Bone marrow (tissue), 2 donors: ENCODE data around the gene TPGS2.
"Not testable (repeated sequence)": the region's sequence is repeated elsewhere in the genome, so short reads cannot be mapped to it uniquely, and the experiment has no call there.

Experiments used
- DNase-seq, 2 donors: peaks; one replicate each; lab custom pipeline; 2025; lab: John Stamatoyannopoulos, UW

The TPGS2 gene

GRCh38 chr18:36821681-36822080, 7.1 kb downstream of the TPGS2 start:
- DNase-seq = no peak

- DNase-seq = no peak
Measured at GRCh38 chr18:36819621-36820020, 9.2 kb downstream of the TPGS2 start.

- DNase-seq = no peak
Measured at GRCh38 chr18:36818652-36819051, 10.2 kb downstream of the TPGS2 start.

- DNase-seq = no peak
Measured at GRCh38 chr18:36817039-36817438, 11.8 kb downstream of the TPGS2 start.

- DNase-seq = not testable (repeated sequence)
Measured at GRCh38 chr18:36816096-36816495, 12.7 kb downstream of the TPGS2 start.

- no peak for DNase-seq
Measured at GRCh38 chr18:36814994-36815393, 13.8 kb downstream of the TPGS2 start.

- no peak for DNase-seq
Measured at GRCh38 chr18:36813824-36814223, 15.0 kb downstream of the TPGS2 start.

- DNase-seq = no peak
Measured at GRCh38 chr18:36813101-36813775, 15.6 kb downstream of the TPGS2 start.

- DNase-seq = no peak
Measured at GRCh38 chr18:36812678-36813077, 16.1 kb downstream of the TPGS2 start.

GRCh38 chr18:36811955-36812354, 16.8 kb downstream of the TPGS2 start:
- no peak for DNase-seq

GRCh38 chr18:36811430-36811829, 17.4 kb downstream of the TPGS2 start:
- no peak for DNase-seq

- peak in 1 of 2 donors; percentile 61 for DNase-seq
Measured at GRCh38 chr18:36809590-36810381, 19.0 kb downstream of the TPGS2 start.

- no peak for DNase-seq
Measured at GRCh38 chr18:36808681-36809080, 20.1 kb downstream of the TPGS2 start.

- no peak for DNase-seq
Measured at GRCh38 chr18:36805105-36805504, 23.7 kb downstream of the TPGS2 start.

- no peak for DNase-seq
Measured at GRCh38 chr18:36798738-36799473, 29.9 kb downstream of the TPGS2 start.

GRCh38 chr18:36792634-36793283, 36.0 kb downstream of the TPGS2 start:
- DNase-seq = no peak

GRCh38 chr18:36786686-36787085, 42.1 kb downstream of the TPGS2 start:
- no peak for DNase-seq

GRCh38 chr18:36783792-36784191, 45.0 kb downstream of the TPGS2 start:
- DNase-seq = no peak

- DNase-seq = no peak
Measured at GRCh38 chr18:36782710-36783109, 46.1 kb downstream of the TPGS2 start.

GRCh38 chr18:36780748-36781147, 48.1 kb downstream of the TPGS2 start:
- no peak for DNase-seq

- DNase-seq = no peak
Measured at GRCh38 chr18:36777566-36777965, 51.2 kb downstream of the TPGS2 start.

GRCh38 chr18:36776650-36777049, 52.2 kb downstream of the TPGS2 start:
- DNase-seq = no peak
